ENCODE measurements around the gene NUCB1. TPM values are rescaled to one million over a fixed set of nuclear protein-coding genes. Genes with fewer than 3 reads are reported as not detected.

NUCB1 gene
- total RNA-seq, 1 experiment from 2014 or later, result 142 TPM

DNA sequence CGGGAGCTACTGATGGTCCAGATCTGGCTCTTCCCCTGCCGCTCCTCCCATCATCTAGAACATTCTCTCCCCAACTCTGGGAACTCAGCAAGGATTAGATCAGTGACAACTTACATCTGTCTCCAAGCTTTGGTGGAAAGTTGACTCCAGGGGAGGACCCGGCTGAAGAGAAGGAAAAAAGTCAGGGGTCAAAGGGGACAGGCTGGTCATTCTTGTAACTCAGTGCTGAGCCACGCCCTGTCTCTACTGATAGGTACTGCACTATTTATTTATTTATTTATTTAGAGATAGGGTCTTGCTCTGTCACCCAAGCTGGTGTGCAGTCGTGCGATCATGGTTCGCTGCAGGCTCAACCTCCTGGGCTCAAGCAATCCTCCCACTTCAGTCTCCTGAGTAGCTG, 46.0 kb upstream of the NUCB1 start:
- CTCF ChIA-PET, result interaction anchor here (1.3 kb wide), 1 partner anchor 10 kb away, joined by 3 read pairs; no protein-coding TSS in a partner anchor
- Mint-ChIP-seq H3K9me3 (ENCODE audit: unreplicated experiment) (no peaks in the 10 kb centered on the region), H3K36me3 (ENCODE audit: insufficient read depth, unreplicated experiment) (no peaks in the 10 kb centered on the region), H3K27me3 (ENCODE audit: insufficient read depth, unreplicated experiment) (no peaks in the 10 kb centered on the region), H3K27ac (ENCODE audit: unreplicated experiment) (no peak overlapping the region), H3K4me1 (ENCODE audit: low read depth, unreplicated experiment) (no peaks in the 10 kb centered on the region), H3K4me3 (ENCODE audit: unreplicated experiment) (no peak overlapping the region)
- Histone ChIP-seq H3K4me1 (peaks cover 9% of the 10 kb centered on the region), H3K4me3 (ENCODE audit: low read depth, low read length) (no peak overlapping the region), H3K27me3 (replicated peaks; ENCODE audit: control insufficient read depth, insufficient read depth, low read length) (no peaks in the 10 kb centered on the region), H3K36me3 (ENCODE audit: control insufficient read depth, insufficient read depth, low read length) (peaks cover 3% of the 10 kb centered on the region), H3K9me3 (no peaks in the 10 kb centered on the region)
- POLR2A ChIA-PET, result interaction anchor here (1.7 kb wide), 1 partner anchor 18 kb away, joined by 5 read pairs; the partner anchor contains the start of gene PPP1R15A
- intact Hi-C loops (cut with micrococcal nuclease; ENCODE audit: unreplicated experiment), result no loop called here
- TF ChIP-seq, protein P1, sequence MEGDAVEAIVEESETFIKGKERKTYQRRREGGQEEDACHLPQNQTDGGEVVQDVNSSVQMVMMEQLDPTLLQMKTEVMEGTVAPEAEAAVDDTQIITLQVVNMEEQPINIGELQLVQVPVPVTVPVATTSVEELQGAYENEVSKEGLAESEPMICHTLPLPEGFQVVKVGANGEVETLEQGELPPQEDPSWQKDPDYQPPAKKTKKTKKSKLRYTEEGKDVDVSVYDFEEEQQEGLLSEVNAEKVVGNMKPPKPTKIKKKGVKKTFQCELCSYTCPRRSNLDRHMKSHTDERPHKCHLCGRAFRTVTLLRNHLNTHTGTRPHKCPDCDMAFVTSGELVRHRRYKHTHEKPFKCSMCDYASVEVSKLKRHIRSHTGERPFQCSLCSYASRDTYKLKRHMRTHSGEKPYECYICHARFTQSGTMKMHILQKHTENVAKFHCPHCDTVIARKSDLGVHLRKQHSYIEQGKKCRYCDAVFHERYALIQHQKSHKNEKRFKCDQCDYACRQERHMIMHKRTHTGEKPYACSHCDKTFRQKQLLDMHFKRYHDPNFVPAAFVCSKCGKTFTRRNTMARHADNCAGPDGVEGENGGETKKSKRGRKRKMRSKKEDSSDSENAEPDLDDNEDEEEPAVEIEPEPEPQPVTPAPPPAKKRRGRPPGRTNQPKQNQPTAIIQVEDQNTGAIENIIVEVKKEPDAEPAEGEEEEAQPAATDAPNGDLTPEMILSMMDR (IDR thresholded peaks at IDR 0.05; ENCODE audit: insufficient read depth in 1 of 2, low read depth in 1 of 2, low read length in 1 of 2, severe bottlenecking in 1 of 2, unreplicated experiment in 1 of 2), result no peak
- BruUV-seq (replicated peaks), result no TSS peak
- DNase-seq, result no peak

DNA sequence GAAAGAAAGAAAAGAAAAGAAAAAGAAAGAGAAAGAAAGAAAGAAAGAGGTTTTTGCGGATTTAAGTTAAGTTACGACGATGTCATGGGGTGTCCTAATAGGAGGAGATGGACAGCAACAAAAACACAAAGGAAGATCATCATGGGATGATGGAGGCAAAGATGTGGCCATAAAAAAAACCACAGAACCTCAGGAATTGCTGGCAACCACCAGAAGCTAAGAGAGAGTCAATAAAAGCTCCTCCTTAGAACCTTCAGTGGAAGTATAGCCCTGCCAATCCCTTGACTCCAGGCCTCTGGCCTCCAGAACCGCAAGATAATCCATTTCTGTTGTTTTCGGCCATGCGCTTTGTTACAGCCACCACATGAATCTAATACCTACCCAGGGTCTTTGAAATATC, 43.2 kb upstream of the NUCB1 start:
- Mint-ChIP-seq H3K9me3 (ENCODE audit: unreplicated experiment) (no peaks in the 10 kb centered on the region), H3K27me3 (ENCODE audit: insufficient read depth, unreplicated experiment) (no peaks in the 10 kb centered on the region), H3K4me3 (ENCODE audit: unreplicated experiment) (no peak overlapping the region), H3K4me1 (ENCODE audit: low read depth, unreplicated experiment) (no peaks in the 10 kb centered on the region), H3K27ac (ENCODE audit: unreplicated experiment) (no peak overlapping the region), H3K36me3 (ENCODE audit: insufficient read depth, unreplicated experiment) (no peaks in the 10 kb centered on the region)
- intact Hi-C loops (cut with micrococcal nuclease; ENCODE audit: unreplicated experiment), result no loop called here
- peaks cover 9% of the 10 kb centered on the region for H3K4me1 ChIP-seq
- no peak for DNase-seq
- TF ChIP-seq, protein P1 (IDR thresholded peaks at IDR 0.05; ENCODE audit: insufficient read depth in 1 of 2, low read depth in 1 of 2, low read length in 1 of 2, severe bottlenecking in 1 of 2, unreplicated experiment in 1 of 2), result no peak
- no peaks in the 10 kb centered on the region for H3K27me3 ChIP-seq (replicated peaks; ENCODE audit: control insufficient read depth, insufficient read depth, low read length)
- peaks cover 3% of the 10 kb centered on the region for H3K36me3 ChIP-seq (ENCODE audit: control insufficient read depth, insufficient read depth, low read length)
- ChIA-PET POLR2A (interaction anchor here (0.6 kb wide), 1 partner anchor 18 kb away, joined by 3 read pairs; no protein-coding TSS in a partner anchor), CTCF (no interaction called here)
- BruUV-seq (replicated peaks), result no TSS peak
- H3K4me3 ChIP-seq (ENCODE audit: low read depth, low read length), result no peak overlapping the region
- H3K9me3 ChIP-seq, result no peaks in the 10 kb centered on the region

DNA sequence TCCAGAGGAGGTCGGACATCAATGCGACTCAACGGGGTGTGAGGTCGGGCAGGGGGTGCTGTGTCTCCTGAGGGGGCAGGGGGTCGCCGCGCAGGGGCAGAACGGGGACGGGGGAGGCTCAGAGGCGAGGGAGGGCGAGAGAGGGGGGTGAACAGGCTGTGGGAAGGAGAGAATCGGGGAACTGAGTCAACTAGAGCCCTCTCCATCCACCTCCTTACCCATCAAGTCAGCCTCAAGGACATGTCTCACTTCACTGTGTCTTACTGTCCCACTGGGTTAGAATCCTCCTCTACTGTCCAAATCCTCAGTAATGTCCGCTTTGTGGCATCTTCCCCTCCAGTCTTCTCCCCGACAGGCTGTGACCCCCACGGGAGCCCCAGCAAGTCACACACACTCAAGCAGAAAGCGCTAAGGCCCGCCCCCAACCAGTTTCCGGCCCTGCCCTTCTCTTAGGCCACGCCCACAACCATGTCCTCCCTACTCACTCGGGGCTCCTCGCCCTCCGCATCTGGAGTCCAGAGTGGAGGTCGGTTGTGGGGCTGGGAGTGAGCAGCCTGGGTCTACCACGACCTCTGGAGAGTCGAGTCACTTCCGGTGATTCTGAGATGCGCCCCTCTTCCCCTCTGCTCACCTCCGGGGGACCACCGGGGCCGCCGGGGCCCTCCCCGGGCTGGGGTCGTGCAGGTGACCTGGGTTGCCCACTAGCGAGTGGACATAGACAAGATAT, 41.0 kb upstream of the NUCB1 start:
- no peaks in the 10 kb centered on the region for H3K27me3 Mint-ChIP-seq (ENCODE audit: insufficient read depth, unreplicated experiment)
- peaks cover 3% of the 10 kb centered on the region for H3K4me1 ChIP-seq
- peaks cover 3% of the 10 kb centered on the region for H3K36me3 ChIP-seq (ENCODE audit: control insufficient read depth, insufficient read depth, low read length)
- H3K9me3 Mint-ChIP-seq (ENCODE audit: unreplicated experiment), result no peaks in the 10 kb centered on the region
- H3K27me3 ChIP-seq (replicated peaks; ENCODE audit: control insufficient read depth, insufficient read depth, low read length), result no peaks in the 10 kb centered on the region
- no peak overlapping the region for H3K27ac Mint-ChIP-seq (ENCODE audit: unreplicated experiment)
- H3K4me3 Mint-ChIP-seq (ENCODE audit: unreplicated experiment), result no peak overlapping the region
- no peak overlapping the region for H3K4me3 ChIP-seq (ENCODE audit: low read depth, low read length)
- intact Hi-C loops (cut with micrococcal nuclease; ENCODE audit: unreplicated experiment), result no loop called here
- H3K36me3 Mint-ChIP-seq (ENCODE audit: insufficient read depth, unreplicated experiment), result no peaks in the 10 kb centered on the region
- no TSS peak for BruUV-seq (replicated peaks)
- CTCF ChIA-PET, result interaction anchor here (0.6 to 1.0 kb wide), 2 partner anchors 56 to 134 kb away, joined by 4 read pairs; partner anchors contain the start of gene GYS1
- DNase-seq, result no peak
- no peaks in the 10 kb centered on the region for H3K4me1 Mint-ChIP-seq (ENCODE audit: low read depth, unreplicated experiment)
- H3K9me3 ChIP-seq, result no peaks in the 10 kb centered on the region
- TF ChIP-seq, protein P1 (IDR thresholded peaks at IDR 0.05; ENCODE audit: insufficient read depth in 1 of 2, low read depth in 1 of 2, low read length in 1 of 2, severe bottlenecking in 1 of 2, unreplicated experiment in 1 of 2), result no peak
- POLR2A ChIA-PET, result interaction anchor here (0.6 to 1.2 kb wide), 2 partner anchors 13 to 15 kb away, joined by 3 to 4 read pairs; no protein-coding TSS in a partner anchor
